Karpas-422 (cell line): ENCODE data around the gene MCC. TPM values are rescaled to one million over a fixed set of nuclear protein-coding genes. Genes with fewer than 3 reads are reported as not detected.

Experiments
- DNase-seq: peaks from one replicate; pipeline ENCODE4 v3.0.0-alpha.2; 2015
- H2AFZ ChIP-seq: fragments of 200-600 bp; sonication (generic); 2 replicates; pipeline ENCODE4 v1.6.1; 2014; ENCODE audit warnings: antibody characterized with exemption, low read length, mixed read lengths
- H3K27ac ChIP-seq: fragments of 200-600 bp; sonication (generic); 2 replicates; pipeline ENCODE4 v1.5.1; 2014; ENCODE audit warnings: mild to moderate bottlenecking, low read length, moderate library complexity
- H3K27me3 ChIP-seq: fragments of 200-600 bp; sonication (generic); 2 replicates; pipeline ENCODE4 v1.6.1; 2014; ENCODE audit warnings: low read length, mixed read lengths
- H3K36me3 ChIP-seq: fragments of 200-600 bp; sonication (generic); 2 replicates; pipeline ENCODE4 v1.6.1; 2014; ENCODE audit warnings: low read length, mixed read lengths; ENCODE audit not compliant: insufficient read depth
- H3K4me1 ChIP-seq: fragments of 200-600 bp; sonication (generic); 2 replicates; pipeline ENCODE4 v1.6.1; 2014; ENCODE audit warnings: mild to moderate bottlenecking, low read length, mixed read lengths
- H3K4me2 ChIP-seq: fragments of 200-600 bp; sonication (generic); 2 replicates; pipeline ENCODE4 v1.6.1; 2014; ENCODE audit warnings: low read length, low read depth, mild to moderate bottlenecking; ENCODE audit not compliant: poor library complexity, severe bottlenecking
- H3K4me3 ChIP-seq: fragments of 200-600 bp; sonication (generic); 2 replicates; pipeline ENCODE4 v1.5.1; 2014; ENCODE audit warnings: mild to moderate bottlenecking, antibody characterized with exemption, low read length, mixed read lengths
- H3K79me2 ChIP-seq: fragments of 200-600 bp; sonication (generic); 2 replicates; pipeline ENCODE4 v1.6.1; 2014; ENCODE audit warnings: mild to moderate bottlenecking, low read length, mixed read lengths
- H3K9ac ChIP-seq: fragments of 200-600 bp; sonication (generic); 2 replicates; pipeline ENCODE4 v1.6.0; 2014; ENCODE audit warnings: low read length
- H3K9me2 ChIP-seq: fragments of 200-600 bp; sonication (generic), shearing (Covaris generic); replicated peaks from 2 replicates; pipeline ENCODE4 v1.6.0; 2014; ENCODE audit warnings: mild to moderate bottlenecking, low read length, moderate library complexity; ENCODE audit not compliant: insufficient read depth
- H3K9me3 ChIP-seq: fragments of 300-700, 200-600 bp; sonication (generic); 2 replicates; pipeline ENCODE4 v1.6.1; 2014; ENCODE audit warnings: low read length, mixed read lengths
- H4K20me1 ChIP-seq: fragments of 200-600 bp; sonication (generic); 2 replicates; pipeline ENCODE4 v1.6.1; 2014; ENCODE audit warnings: mild to moderate bottlenecking, antibody characterized with exemption, low read length, low read depth; ENCODE audit not compliant: insufficient read depth
- total RNA-seq: library from RNA; depleted of rRNA; stranded (reverse); fragments of >200 nt; shearing (Covaris generic); gene quantifications from 2 replicates; pipeline ENCODE4 v1.2.3, GENCODE V29; 2014; ENCODE audit warnings: low replicate concordance

MCC gene
- total RNA-seq, 1 experiment from 2014 or later = 5.5 TPM

DNA sequence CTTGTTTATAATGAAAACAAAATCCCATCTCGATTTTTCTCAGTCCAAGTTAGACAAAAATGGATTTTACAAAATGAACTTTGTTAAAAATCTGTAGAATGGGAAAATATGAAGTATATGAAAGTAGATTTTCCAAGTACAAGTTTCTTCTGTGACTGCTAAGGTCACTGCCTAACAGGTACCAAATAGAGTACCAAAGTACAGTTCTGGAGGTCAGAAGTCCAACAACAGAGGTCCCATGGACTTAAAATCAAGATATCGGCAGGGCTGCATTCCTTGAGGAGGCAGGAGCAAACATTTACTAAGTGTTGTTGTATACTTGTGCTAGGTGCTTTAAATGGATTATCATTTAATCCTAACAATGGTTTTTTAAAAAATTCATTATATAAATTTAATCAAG lies 31.2 kb upstream of the MCC start:
- Histone ChIP-seq H3K4me1 (peaks cover 51% of the 10 kb centered on the region), H2AFZ (no peak overlapping the region)

GRCh38 chr5:113518884-113519283 lies 30.6 kb upstream of the MCC start:
- Histone ChIP-seq H3K9me2 (no peaks in the 10 kb centered on the region), H3K36me3 (peaks cover 42% of the 10 kb centered on the region), H3K4me2 (no peak overlapping the region), H3K27me3 (no peaks in the 10 kb centered on the region), H2AFZ (no peak overlapping the region), H3K79me2 (peaks cover 96% of the 10 kb centered on the region), H3K27ac (no peak overlapping the region), H3K9me3 (no peaks in the 10 kb centered on the region), H3K4me3 (no peak overlapping the region), H4K20me1 (no peaks in the 10 kb centered on the region), H3K9ac (no peak overlapping the region), H3K4me1 (peaks cover 46% of the 10 kb centered on the region)
- DNase-seq = no peak

More for the DNA sequence above, 31.2 kb upstream of the MCC start:
- no peak overlapping the region for H3K4me2 ChIP-seq
- H3K27ac ChIP-seq = no peak overlapping the region
- H3K4me3 ChIP-seq = no peak overlapping the region
- H3K9me2 ChIP-seq = no peaks in the 10 kb centered on the region
- DNase-seq = no peak
- no peaks in the 10 kb centered on the region for H4K20me1 ChIP-seq
- H3K36me3 ChIP-seq = peaks cover 42% of the 10 kb centered on the region
- H3K9ac ChIP-seq = no peak overlapping the region
- H3K9me3 ChIP-seq = no peaks in the 10 kb centered on the region
- H3K27me3 ChIP-seq = no peaks in the 10 kb centered on the region
- H3K79me2 ChIP-seq = peaks cover 96% of the 10 kb centered on the region

DNA sequence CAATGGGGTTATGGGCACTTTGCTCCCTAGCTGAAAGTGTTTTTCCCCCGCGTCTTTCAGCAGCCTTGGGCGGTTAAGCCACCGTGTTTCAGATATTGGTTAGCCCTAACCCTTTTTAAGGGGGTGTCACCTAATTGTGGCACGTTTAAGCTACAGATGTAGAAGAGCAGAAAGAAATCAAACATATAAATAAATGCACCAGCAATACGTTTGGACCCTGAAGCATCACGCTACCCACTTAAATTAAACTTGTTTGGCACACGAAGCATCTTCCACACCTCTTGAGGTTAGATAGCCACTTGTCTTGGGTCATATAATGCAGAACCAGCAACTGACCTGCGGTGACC lies 26.0 kb upstream of the MCC start:
- peaks cover 24% of the 10 kb centered on the region for H3K4me1 ChIP-seq
- H3K4me3 ChIP-seq = peak overlapping the region; percentile 72
- peaks cover 35% of the 10 kb centered on the region for H3K36me3 ChIP-seq
- H3K9me2 ChIP-seq = no peaks in the 10 kb centered on the region
- H3K27me3 ChIP-seq = no peaks in the 10 kb centered on the region
- no peaks in the 10 kb centered on the region for H3K9me3 ChIP-seq
- H3K27ac ChIP-seq = 0 out of 2 replicates have a peak overlapping the region, but pooled peaks have one; percentile 15
- peaks cover 62% of the 10 kb centered on the region for H3K79me2 ChIP-seq
- no peaks in the 10 kb centered on the region for H4K20me1 ChIP-seq
- no peak for DNase-seq
- H2AFZ ChIP-seq = no peak overlapping the region
- H3K9ac ChIP-seq = peak overlapping the region; percentile 94
- peak overlapping the region; percentile 94 for H3K4me2 ChIP-seq

GRCh38 chr5:113513384-113514288 lies 25.4 kb upstream of the MCC start, which contains the start of gene YTHDC2:
Gene YTHDC2 (plus strand): TSS chr5:113513694. CDS start chr5:113513896, 202 bp downstream.
- peak within 1 kb of the TSS; percentile 94 for H3K9ac ChIP-seq
- peak within 1 kb of the TSS; percentile 69 for H2AFZ ChIP-seq
- H3K27ac ChIP-seq = peak within 1 kb of the TSS; percentile 15; the same call in 1 of the 2 replicates
- H4K20me1 ChIP-seq = no peaks in the 10 kb centered on the region
- H3K27me3 ChIP-seq = no peaks in the 10 kb centered on the region
- peaks cover 56% of the 10 kb centered on the region for H3K79me2 ChIP-seq
- no peaks in the 10 kb centered on the region for H3K9me2 ChIP-seq
- peaks cover 28% of the 10 kb centered on the region for H3K36me3 ChIP-seq
- H3K4me2 ChIP-seq = peak within 1 kb of the TSS; percentile 94
- H3K9me3 ChIP-seq = no peaks in the 10 kb centered on the region
- peaks cover 24% of the 10 kb centered on the region for H3K4me1 ChIP-seq
- peak within 1 kb of the TSS; percentile 72 for H3K4me3 ChIP-seq
- peak; percentile 95 for DNase-seq

- Histone ChIP-seq H3K4me3 (no peak overlapping the region), H3K79me2 (peaks cover 45% of the 10 kb centered on the region), H3K36me3 (peaks cover 20% of the 10 kb centered on the region), H3K27me3 (no peaks in the 10 kb centered on the region), H3K9me3 (no peaks in the 10 kb centered on the region), H3K4me2 (no peak overlapping the region), H4K20me1 (no peaks in the 10 kb centered on the region), H3K9me2 (no peaks in the 10 kb centered on the region), H3K9ac (no peak overlapping the region), H3K4me1 (peaks cover 27% of the 10 kb centered on the region), H3K27ac (no peak overlapping the region), H2AFZ (no peak overlapping the region)
- DNase-seq = no peak
These were observed 24.1 kb upstream of the MCC start for GRCh38 chr5:113512341-113512740.

- H4K20me1 ChIP-seq = no peaks in the 10 kb centered on the region
These were observed 22.7 kb upstream of the MCC start for GRCh38 chr5:113510836-113511451.

GRCh38 chr5:113508756-113509155 lies 20.5 kb upstream of the MCC start:
- H3K27me3 ChIP-seq = no peaks in the 10 kb centered on the region
- no peaks in the 10 kb centered on the region for H3K9me2 ChIP-seq
- peaks cover 9% of the 10 kb centered on the region for H3K4me1 ChIP-seq
- no peaks in the 10 kb centered on the region for H4K20me1 ChIP-seq
- no peaks in the 10 kb centered on the region for H3K9me3 ChIP-seq
- no peak overlapping the region for H2AFZ ChIP-seq
- no peaks in the 10 kb centered on the region for H3K36me3 ChIP-seq
- peaks cover 9% of the 10 kb centered on the region for H3K79me2 ChIP-seq
- H3K27ac ChIP-seq = no peak overlapping the region
- no peak overlapping the region for H3K9ac ChIP-seq
- H3K4me2 ChIP-seq = no peak overlapping the region
- no peak overlapping the region for H3K4me3 ChIP-seq
- DNase-seq = no peak

More at GRCh38 chr5:113510836-113511451, 22.7 kb upstream of the MCC start:
- no peak overlapping the region for H3K4me3 ChIP-seq
- H3K27ac ChIP-seq = no peak overlapping the region
- no peaks in the 10 kb centered on the region for H3K9me2 ChIP-seq
- no peaks in the 10 kb centered on the region for H3K9me3 ChIP-seq
- H3K4me1 ChIP-seq = peaks cover 23% of the 10 kb centered on the region
- peak; percentile 73 for DNase-seq
- no peaks in the 10 kb centered on the region for H3K27me3 ChIP-seq
- peaks cover 7% of the 10 kb centered on the region for H3K36me3 ChIP-seq
- H3K4me2 ChIP-seq = no peak overlapping the region
- H3K79me2 ChIP-seq = peaks cover 31% of the 10 kb centered on the region
- no peak overlapping the region for H3K9ac ChIP-seq
- no peak overlapping the region for H2AFZ ChIP-seq

DNA sequence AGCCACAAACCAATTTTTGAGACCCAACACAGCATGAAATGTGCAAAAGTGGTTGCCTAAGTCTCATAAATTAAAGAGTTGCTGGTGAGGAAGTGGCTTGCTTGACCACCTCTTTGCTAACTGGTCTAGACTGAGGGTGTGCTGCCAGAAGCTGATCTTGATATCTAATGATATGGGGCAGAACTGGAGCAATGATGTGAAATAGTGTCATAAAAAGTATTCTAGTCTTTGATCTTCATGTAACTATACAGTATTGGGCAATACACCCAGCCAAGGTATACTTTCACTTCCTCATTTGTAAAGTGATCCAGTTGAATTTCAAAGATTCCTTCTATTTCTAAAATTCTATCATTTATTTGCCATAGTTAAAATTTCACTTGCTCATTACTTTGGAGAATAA lies 19.3 kb upstream of the MCC start:
- Histone ChIP-seq H3K4me3 (no peak overlapping the region), H3K4me1 (peaks cover 5% of the 10 kb centered on the region), H3K4me2 (no peak overlapping the region), H4K20me1 (no peaks in the 10 kb centered on the region), H3K27me3 (no peaks in the 10 kb centered on the region), H3K79me2 (no peaks in the 10 kb centered on the region), H3K27ac (no peak overlapping the region), H3K9me3 (no peaks in the 10 kb centered on the region), H3K9me2 (no peaks in the 10 kb centered on the region), H3K36me3 (no peaks in the 10 kb centered on the region), H2AFZ (no peak overlapping the region), H3K9ac (no peak overlapping the region)
- DNase-seq = no peak
